Kasumi-1 (cell line): ENCODE results near the gene SNORC.

ENCODE experiments used
- DNase-seq, 2 experiments: peaks; one replicate each; lab custom pipeline; 2025; lab: John Stamatoyannopoulos, UW

SNORC gene

DNA sequence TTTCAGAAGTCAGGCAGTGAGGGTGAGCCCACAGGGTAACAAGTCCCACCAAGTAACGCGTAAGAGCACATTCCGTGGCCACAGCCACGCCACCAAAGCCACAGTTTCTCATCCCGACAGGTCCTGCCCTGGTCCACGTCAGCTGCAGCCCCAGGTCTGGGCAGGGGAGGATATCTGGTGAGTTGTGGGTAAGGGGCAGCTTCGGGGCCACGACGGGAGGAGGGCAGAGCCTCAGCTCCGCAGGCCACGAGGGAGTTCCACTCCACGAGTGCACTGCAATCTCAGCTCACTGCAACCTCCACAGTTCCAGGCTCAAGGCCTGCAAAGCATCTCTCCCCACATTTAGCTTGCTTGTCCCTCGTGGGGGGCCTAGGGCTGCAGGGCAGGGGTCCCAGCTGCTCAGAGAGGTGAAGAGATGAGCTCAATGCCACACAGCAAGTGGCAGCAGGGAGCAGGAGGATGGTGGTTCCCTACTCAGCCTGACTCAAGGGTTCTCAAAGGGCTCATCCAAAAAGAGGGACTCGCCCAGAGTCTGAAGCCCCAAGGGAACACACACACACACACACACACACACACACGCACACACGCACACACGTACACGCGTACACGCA, 12.5 kb downstream of the SNORC start:
- no peak for DNase-seq

DNA sequence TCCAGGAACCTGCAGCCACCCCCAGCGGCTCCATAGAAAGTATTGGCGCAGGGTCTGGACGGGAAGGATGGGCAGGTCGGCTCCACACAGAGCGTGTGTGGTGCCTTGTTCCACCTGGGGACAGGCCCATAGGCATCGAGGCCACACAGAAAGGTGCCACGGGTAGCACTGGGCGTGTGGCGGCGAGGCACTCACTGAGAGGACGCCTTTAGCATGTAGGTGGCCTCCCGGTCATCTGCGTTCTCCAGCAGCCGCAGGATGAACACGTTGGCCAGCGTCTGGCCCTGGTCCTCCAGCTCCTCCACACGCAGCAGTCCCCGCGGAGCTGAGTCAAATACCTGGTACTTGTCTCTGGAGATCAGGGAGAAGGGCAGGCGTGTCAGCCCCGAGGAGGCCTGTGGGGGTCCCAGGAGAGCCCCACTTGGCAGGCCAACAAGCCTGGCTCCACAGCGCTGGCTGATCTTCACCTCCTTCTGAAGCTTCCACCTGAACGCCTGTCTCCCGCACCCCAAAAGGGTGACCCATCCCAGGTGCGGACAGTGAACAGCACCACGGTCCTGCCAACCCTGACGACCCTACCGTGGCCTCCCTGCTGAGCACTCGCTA, 13.2 kb downstream of the SNORC start:
- no peak for DNase-seq

DNA sequence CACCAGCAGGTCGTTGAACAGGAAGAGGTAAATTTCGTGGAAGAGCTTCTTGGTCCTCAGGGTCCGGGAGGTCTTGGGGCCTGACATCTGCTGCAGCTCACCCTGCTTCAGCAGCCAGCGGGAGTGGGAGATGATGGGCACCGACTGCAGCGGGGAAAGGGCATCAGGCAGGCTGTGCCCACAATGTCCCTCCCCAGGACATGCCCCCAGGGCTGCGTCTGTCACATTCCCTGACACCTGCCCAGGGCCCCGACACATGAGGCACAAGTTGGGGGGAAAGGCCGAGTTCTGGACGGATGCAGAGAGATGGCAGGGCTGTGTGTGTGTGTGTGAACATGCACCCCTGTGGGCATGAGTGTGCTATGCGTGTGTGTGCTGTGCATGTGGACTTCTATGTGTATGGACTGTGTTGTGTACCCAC, 13.9 kb downstream of the SNORC start:
- no peak for DNase-seq

DNA sequence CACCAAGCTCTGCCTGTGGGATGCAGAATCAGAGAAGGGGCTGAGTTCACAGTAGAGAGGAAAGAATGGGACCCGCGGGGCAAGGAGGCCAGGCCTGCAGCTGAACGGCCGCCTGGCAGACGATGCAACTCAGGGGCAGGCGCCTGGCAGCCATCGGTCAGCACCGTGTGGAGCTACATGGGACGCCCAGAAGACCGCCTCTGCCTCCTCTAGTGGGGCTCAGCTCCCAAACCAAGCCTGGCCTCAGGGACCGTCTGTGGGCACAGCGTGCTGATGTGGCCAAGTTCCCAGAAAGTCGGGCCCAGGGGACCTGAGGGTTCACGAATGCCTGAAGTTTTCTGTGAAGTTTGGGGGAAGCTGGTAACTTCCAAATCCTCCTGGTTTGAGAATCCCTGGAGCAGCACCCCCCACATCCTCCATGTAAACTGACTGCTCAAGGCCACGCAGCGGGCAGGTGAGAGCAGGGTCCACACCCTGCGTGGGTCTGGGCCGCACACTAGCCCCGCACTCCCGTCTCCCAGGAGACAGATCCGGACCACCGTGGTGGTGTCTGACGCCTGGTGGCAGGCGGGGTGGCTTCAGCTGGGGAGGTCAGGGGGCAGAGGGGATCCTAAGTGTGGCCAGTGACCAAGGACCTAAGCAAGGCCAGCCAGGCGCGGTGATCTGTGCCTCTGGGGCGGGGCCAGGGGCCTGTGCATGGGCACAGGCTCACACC, 14.6 kb downstream of the SNORC start:
- DNase-seq, result no peak

DNA sequence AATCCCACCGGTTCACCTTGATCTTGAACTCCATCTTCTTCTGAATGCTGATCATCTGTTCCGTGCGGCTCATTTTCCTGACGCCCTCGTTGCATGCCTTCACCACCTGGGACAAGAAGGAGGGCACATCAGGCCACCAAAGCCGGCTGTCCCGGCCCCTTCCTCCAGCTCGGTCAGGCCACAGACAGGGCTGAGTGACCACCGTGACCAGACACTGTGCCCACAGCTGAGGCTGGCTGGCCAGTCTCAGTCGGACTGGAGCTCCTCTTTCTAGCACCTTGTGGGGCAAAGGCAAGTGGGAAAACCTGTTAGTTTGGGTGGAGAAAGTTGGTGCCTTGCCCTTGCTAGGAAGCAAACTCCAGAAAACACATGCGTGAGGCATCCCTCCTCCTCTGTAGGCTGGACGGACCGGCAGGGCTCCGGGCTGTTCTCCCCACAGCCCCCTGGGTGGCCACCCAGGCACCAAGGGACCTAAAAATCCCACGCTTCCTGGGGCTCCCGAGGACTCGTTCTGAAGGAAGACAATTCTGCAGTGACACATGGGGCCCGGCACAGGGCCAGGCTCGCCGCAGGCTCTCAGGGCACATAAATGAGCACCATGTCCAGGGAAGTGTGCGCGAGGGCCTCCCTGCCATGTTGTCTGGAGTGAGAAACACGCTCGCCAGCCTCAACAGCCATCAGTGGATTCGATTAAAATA, 15.3 kb downstream of the SNORC start:
- DNase-seq, result no peak

DNA sequence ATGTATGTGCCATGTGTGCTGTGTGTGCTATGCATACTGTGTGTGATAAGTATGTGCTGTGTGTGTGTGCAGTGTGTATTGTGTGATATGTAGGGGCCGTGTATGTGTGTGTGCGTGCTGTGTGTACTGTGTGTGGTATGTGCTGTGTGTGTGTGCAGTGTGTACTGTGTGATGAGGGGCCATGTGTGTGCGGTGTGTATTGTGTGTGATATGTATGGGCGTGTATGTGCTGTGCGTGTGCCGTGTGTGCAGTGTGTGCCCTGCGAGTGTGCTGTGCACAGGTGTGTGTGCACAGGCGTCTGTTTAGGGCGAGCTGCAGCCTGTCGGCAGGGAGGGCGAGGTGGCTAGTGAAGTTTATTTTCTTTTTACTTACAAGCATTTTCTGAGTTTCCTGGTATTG, 16.1 kb downstream of the SNORC start:
- no peak for DNase-seq

DNA sequence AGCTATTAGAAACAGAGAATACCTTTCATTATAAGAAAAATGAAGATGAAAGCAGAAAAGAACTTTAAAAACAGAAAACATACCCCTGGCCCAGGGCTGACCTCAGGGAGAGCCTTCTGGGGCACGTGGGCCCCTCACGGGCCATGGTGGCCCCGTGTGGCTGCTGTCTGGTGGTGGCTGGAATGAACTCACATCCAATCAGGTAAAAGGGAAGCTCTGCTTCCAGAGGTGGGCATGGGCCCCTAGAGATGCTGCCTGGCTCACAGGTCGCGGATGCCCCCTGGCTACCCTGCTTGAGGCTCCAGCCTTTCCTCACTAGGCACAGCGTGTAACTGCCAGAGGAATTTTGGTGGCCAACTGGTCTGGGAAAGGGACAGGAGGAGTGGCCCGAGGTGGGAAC, 16.6 kb downstream of the SNORC start:
- DNase-seq, result no peak

DNA sequence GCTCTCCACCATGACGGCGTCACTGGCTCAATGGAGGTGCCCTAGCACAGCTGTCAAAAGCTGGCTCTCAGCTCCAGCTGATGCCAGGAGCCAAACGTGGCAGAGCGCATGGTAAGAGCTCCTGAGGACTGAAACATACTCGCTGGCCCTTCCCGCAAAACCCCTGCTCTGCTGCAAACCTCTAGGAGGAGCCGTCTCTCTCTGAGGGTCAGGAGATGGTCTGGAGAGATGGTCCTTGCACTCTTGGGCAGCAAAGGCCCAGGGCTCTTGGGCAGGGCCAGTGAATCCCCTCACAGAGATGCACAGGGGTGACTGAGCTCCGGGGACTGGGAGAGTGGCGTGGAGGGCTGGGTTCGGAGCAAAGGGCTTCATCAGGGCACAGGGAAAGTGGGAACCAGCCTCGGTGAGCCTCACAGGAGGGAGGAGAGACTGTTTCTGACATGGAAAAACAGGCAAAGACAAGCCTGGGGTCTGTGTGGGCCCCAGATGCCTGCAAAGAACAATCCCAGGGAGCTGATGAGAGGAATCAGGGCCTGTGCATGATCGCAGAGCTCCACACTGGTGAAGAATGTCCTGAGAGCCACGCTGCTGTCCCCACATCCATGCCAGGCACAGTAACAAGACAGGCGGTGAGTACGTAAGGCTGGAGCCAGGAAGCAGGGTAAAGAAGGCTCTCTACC, 17.2 kb downstream of the SNORC start:
- no peak for DNase-seq

DNA sequence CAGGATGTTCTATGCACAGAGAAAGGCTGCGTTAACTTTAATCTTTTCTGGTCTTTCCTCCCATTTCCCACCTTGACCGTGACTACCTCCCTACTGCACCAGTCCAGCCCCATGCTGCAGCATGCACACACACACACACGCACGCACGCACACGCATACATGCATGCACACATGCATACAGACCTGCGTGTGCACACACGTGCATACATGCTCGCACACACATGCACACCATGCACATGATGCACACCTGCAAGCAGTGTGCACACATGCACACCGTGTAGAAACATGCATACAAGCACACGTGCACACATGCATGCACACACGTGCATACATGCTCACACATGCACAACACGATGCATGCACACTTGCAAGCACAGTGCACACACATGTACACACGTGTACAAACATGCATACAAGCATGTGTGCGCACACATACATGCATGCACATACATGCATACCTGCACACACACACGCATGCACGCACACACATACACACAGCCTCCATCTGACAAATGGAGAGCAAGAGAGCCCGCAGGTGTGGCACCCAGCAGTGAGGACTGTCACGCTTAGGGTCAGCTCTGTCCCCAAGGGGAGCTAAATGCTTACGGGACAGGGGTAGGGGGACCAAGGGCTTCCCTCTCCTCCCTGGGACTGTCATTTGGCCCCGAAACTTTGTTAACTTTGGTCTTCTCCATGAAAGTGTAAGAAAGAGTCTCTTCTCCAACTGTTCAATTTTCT, 18.2 kb downstream of the SNORC start:
- no peak for DNase-seq

DNA sequence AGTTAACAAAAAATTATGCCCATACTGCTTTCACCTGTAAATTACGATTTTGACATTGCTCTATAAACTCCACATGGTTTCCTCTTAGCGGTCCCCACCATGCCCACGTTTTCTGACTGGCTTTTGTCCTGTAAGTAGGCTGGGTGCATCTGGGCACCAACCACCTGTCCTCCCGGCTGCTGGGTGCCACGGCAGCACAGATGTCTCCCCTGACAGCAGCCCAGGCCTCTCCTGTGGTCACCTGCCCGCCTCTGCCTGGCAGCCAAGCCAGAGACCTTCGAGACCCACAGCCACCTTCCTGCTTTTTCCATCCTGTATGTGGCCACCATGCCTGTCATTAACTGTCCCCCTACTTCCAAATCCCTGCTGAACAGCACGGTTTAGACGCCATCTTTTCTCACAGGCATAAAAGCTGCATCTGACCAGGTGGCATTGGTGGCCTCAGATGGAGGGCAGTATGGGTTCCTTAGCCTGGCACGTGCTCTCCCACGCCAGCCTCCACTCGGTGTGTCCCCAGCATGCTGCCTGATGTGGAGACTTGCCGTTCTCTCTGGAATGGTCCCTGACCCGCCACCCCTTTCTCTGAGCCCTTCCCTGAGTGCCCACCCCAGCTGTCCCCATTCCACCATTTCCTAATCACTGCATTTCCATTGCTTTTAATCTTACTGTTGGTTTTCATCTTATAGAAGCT, 18.9 kb downstream of the SNORC start:
- no peak for DNase-seq

DNA sequence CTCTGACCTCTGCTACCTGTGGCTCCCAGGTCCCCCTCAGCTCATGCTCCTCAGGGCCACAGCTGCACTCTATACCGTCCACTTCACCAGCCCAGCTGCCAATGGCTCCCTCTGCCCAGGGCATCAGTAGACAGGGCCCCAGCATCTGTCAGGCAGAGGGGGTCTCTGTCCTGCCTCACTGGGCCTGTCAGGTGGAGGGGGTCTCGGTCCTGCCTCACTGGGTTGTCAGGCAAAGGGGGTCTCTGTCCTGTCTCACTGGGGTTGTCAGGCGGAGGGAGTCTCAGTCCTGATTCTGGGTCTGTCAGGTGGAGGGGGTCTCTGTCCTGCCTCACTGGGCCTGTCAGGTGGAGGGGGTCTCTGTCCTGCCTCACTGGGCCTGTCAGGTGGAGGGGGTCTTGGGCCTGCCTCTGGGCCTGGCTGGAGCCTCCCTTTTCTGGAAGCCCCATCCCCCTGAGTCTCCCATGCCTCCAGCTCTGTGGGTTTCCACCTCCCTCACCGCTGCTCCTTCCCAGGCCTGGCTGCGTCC, 19.9 kb downstream of the SNORC start:
- DNase-seq, result no peak

DNA sequence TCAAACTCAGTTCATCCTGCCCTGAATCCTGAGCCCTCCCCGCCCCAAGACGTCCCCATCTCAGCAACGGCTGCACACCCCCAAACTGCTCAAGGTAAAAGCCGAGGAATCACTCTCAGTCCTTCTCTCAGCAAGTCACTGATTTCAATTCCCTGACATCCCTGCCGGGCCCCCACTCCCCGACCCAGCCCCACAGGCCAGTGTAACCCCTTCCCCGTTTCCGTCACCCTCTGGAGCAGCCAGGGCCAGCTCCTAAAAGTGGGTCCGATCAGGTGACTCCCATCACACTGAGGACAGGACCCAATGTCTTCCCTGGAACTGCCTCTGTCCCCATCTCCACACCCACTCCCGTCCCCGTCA, 20.5 kb downstream of the SNORC start:
- no peak for DNase-seq

DNA sequence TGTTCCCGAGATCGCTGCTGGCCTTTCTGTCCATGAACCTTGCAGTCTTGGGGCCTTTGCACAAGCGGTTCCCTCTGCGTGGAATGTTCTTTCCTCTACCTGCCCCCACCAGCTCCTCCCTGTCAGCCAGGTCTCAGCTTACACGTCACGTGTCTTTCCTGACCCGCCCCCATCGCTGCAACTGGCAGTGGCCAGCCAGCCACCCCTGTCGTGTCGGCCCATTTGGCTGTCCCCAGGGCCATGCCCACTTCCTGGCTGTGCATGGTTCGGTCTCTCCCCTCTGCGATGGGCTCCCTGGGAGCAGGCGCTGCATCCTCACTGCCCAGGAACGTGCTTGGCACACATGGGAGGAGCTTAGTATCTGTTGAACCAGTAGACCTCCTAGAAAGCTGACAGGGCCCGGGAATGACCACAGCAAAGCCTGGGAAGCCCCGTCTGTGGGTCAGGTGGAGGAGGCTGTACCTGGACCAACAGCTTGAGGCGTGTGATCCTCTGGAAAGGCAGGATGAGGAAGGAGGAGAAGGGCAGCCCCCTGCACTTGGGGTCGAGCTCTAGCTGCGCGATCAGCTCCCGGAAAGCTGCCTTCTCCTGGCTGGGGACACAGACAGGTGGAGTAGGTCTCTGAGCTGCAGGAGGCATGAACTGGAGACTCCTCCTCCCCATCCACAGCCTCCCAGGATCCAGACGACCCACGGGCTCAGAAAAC, 21.0 kb downstream of the SNORC start:
- no peak for DNase-seq

DNA sequence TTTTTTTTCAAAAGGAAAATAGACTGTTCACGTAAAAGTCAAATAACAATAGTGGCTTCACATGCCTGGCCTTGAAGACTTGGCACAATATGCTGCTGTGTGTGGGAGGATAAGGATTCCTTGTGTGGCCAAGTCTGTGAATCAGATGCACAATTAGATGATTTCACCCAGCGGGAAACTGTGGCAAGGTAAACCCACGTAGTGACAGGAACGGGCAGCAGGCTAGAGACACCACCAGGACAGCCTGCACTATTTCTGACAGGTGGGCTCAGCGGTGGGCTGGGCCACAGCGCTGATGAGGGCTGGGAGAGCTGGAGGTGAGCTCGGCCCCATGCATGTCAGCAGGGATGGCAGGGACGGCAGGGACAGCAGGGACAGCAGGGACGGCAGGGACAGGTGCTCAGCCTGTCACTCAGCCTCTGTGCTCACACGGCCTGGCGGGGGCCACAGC, 21.6 kb downstream of the SNORC start:
- no peak for DNase-seq

DNA sequence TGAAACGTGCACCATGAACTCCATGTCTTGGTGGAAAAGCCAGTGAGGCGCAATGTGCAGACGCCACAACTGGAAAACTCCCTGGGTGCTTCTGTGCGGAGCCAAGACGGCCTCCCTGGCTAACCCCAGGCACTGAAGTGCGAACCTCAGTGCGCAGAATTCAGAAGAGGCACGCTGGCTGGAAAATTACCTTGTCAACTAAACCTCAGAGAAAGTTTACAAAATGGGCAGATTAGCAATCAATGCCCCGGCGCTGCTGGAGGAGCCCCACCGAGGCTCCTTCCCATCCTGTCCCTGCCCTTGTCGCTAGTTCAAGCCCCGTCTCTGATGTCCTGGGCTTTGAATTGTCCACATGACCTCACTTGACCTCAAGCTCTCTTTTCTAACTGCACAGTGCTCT, 22.2 kb downstream of the SNORC start:
- DNase-seq, result no peak

DNA sequence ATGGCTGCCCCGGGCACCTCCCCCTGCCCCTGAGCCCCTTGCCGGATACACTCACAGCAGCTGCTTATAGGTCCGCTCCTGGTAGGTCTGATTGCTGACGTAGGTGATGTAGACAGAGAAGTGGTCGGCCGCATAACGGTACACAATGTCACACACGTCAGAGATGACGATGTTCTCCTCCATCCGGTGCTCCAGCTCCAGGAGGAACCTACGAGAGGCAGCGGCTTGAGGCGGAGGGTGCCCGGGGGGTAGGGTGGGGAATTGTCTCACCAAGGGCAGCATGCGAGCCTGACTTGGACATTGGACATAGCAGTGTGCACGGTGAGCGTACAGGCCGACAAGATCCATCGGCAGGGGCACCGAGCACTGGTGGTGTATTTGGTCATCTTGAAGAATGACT, 22.8 kb downstream of the SNORC start:
- no peak for DNase-seq

DNA sequence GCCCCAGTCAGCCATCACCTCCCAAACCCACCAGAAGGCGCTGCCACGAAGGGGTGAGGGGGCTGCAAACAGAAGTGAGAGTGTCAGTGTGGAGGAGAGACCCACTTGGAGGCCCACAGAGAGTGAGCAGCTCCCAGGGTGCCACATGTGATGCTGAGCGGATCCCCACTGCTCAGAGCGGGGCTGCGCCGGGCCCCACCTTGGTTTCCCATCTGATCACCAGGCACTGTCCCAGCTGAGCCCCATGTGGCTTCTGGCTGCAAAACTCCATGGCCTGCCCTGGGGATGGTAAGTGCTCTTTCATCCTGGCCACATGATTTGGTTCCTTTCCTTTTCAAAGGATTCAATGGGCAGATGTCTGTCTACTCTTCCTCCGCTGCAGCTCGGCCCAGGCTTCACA, 23.8 kb downstream of the SNORC start:
- no peak for DNase-seq

DNA sequence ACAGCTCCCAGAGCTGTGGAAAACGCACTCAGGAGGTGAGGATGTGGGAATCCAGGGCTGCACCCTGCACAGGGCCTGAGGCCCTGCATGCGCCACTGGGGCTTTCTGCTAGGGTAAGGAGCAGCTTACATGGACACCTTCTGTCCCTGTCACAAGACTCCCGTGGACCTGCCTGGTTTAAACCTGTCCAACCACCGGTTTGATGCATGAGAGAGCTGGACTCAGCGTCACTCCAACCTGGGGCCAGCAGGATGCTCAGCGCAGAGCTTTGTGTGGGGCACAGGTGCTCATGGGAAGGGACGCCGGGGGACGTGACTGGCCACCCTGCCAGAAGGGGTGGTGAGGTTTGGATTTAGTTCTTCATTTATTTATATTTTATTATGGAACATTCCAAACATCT, 24.2 kb downstream of the SNORC start:
- no peak for DNase-seq

DNA sequence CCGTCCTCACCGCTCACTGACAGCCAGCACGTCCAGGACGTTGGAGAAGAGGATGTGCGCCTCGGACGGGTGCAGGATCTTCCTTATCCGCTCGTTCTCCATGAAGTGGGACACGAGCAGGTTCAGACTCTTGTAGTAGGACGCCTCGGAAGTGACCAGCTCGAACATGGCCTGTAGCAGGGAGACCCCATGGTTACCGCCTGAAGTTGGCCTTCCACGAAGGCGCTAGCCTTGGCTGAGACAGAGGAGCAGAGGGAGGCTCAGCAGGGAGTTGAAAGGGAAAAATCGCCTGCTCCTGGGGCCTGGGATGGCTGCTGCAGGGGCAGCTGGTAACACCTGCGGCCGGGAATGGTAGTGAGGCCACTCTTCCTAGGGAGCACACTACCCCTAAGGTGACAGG, 24.7 kb downstream of the SNORC start:
- no peak for DNase-seq

DNA sequence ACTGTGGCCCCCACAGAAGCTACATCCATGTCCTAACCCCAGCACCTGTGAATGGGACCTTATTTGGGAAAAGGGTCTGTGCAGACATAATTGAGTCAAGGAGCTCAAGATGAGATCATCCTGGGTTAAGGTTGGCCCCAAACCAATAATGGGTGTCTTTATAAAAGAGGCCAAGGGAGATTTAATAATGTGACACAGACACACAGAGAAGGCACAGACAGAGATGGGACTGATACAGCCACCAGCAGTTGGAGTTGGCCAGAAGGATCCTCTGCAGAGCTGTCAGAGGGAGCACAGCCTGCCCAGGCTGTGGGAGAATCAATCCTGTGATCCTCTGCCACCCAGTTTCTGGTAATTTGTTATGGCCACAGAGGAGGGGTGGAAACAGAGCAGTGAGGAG, 26.0 kb downstream of the SNORC start:
- DNase-seq, result no peak
